ENCODE data around the gene DDX43.

Gene DDX43

DNA sequence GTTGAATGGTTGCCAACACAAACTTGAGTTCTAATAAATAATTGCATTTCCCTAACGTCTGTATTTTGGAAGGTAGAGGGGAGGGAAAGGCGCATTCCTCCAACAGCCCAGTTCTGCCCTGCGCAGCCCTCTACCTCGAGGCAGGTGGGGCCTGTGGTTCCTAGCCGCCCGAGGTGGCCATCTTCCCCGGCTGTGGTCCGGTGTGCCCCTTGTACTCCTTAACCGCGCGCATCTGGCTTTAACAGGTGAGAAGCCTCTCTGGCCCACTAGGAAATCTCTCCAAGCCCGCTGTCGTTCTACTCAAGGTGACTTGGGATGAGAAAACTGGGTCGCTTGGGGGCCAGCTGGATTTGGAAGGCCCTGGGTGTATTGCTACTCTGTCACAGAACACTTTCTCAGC lies 30.5 kb upstream of the DDX43 start:
- TF ChIP-seq ARNTL (CRISPR knock-in tag; IDR thresholded peaks at IDR 0.05; ENCODE audit: borderline replicate concordance, low read depth) (no peak), SNAI2 (CRISPR knock-in tag; IDR thresholded peaks at IDR 0.05) (no peak), OSR1 (CRISPR knock-in tag; IDR thresholded peaks at IDR 0.05) (no peak), PPARA (CRISPR knock-in tag; IDR thresholded peaks at IDR 0.05; ENCODE audit: borderline replicate concordance) (no peak), ZNF70 (CRISPR knock-in tag; IDR thresholded peaks at IDR 0.05) (no peak)
- TF ChIP-seq, protein P1, sequence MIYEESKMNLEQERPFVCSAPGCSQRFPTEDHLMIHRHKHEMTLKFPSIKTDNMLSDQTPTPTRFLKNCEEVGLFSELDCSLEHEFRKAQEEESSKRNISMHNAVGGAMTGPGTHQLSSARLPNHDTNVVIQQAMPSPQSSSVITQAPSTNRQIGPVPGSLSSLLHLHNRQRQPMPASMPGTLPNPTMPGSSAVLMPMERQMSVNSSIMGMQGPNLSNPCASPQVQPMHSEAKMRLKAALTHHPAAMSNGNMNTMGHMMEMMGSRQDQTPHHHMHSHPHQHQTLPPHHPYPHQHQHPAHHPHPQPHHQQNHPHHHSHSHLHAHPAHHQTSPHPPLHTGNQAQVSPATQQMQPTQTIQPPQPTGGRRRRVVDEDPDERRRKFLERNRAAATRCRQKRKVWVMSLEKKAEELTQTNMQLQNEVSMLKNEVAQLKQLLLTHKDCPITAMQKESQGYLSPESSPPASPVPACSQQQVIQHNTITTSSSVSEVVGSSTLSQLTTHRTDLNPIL (CRISPR knock-in tag; IDR thresholded peaks at IDR 0.05; ENCODE audit: low read depth): no peak
- no peak for ATAC-seq

DNA sequence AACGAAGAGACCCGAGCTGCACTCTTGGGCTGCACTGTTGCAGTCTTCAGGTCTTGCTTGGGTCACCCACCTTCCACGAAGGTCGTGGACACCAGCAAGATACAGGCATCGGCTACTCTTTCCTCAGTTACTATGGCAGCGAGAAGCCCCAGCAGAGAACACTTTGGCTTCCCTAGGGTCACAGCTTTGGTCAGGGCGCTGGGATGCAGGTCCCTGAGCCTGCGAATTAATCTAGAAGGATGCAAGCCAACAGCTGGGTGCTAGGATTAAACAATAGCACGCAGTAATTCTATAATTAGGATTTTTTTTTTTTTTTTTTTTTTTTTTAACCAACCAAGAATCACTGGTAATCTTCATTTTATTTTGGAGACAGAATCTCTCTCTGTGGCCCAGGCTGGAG lies 30.1 kb upstream of the DDX43 start:
- no peak for ATAC-seq
- TF ChIP-seq ZFP30 (CRISPR knock-in tag; IDR thresholded peaks at IDR 0.05): no peak
- TF ChIP-seq ZNF8 (CRISPR knock-in tag; IDR thresholded peaks at IDR 0.05): no peak
- TF ChIP-seq ISL1 (CRISPR knock-in tag; IDR thresholded peaks at IDR 0.05): no peak
- no peak for TF ChIP-seq ESRRG (CRISPR knock-in tag; IDR thresholded peaks at IDR 0.05)
- TF ChIP-seq, protein P2, sequence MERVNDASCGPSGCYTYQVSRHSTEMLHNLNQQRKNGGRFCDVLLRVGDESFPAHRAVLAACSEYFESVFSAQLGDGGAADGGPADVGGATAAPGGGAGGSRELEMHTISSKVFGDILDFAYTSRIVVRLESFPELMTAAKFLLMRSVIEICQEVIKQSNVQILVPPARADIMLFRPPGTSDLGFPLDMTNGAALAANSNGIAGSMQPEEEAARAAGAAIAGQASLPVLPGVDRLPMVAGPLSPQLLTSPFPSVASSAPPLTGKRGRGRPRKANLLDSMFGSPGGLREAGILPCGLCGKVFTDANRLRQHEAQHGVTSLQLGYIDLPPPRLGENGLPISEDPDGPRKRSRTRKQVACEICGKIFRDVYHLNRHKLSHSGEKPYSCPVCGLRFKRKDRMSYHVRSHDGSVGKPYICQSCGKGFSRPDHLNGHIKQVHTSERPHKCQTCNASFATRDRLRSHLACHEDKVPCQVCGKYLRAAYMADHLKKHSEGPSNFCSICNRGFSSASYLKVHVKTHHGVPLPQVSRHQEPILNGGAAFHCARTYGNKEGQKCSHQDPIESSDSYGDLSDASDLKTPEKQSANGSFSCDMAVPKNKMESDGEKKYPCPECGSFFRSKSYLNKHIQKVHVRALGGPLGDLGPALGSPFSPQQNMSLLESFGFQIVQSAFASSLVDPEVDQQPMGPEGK (CRISPR knock-in tag; IDR thresholded peaks at IDR 0.05; ENCODE audit: borderline replicate concordance): no peak
- TF ChIP-seq, protein P3, sequence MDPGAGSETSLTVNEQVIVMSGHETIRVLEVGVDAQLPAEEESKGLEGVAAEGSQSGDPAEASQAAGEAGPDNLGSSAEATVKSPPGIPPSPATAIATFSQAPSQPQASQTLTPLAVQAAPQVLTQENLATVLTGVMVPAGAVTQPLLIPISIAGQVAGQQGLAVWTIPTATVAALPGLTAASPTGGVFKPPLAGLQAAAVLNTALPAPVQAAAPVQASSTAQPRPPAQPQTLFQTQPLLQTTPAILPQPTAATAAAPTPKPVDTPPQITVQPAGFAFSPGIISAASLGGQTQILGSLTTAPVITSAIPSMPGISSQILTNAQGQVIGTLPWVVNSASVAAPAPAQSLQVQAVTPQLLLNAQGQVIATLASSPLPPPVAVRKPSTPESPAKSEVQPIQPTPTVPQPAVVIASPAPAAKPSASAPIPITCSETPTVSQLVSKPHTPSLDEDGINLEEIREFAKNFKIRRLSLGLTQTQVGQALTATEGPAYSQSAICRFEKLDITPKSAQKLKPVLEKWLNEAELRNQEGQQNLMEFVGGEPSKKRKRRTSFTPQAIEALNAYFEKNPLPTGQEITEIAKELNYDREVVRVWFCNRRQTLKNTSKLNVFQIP (CRISPR knock-in tag; IDR thresholded peaks at IDR 0.05; ENCODE audit: borderline replicate concordance, low read depth): no peak
- no peak for TF ChIP-seq ARNTL (CRISPR knock-in tag; IDR thresholded peaks at IDR 0.05; ENCODE audit: borderline replicate concordance, low read depth)

DNA sequence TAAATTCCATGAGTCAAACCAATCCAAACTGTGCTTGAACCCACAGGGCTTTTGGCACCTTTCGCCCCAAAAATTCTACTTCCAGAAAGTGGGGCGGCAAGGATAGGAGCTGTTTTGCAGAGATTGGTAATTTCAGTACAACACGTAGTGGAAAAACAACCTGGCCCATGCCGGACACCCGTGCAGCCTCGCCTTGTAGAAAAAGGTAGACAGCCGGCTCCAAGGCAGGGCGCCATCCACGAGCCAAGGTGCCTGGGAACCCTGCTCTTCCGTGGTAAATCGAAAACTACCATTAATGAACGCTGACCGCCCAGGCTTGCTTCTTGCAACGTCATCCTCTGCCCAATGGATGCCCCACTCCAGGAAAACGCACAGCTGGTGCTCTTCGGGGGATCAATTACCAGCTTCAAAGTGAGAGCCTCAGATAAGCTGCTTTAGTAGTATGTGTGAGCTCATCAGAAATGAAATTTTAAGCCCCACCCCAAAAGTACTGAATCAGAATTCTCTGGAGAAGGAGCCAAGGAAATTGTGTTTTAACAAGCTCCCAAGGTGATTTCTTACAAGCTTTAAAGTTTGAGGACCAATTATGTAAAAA lies 26.8 kb upstream of the DDX43 start:
- no peak for ATAC-seq
- no peak for TF ChIP-seq SNAI2 (CRISPR knock-in tag; IDR thresholded peaks at IDR 0.05)
- no peak for TF ChIP-seq GLIS3 (CRISPR knock-in tag; IDR thresholded peaks at IDR 0.05)
- no peak for TF ChIP-seq TCF4 (CRISPR knock-in tag; IDR thresholded peaks at IDR 0.05; ENCODE audit: borderline replicate concordance)
- TF ChIP-seq, protein P2 (CRISPR knock-in tag; IDR thresholded peaks at IDR 0.05; ENCODE audit: borderline replicate concordance): no peak
- no peak for TF ChIP-seq CSDC2 (CRISPR knock-in tag; IDR thresholded peaks at IDR 0.05)
- TF ChIP-seq PPARA (CRISPR knock-in tag; IDR thresholded peaks at IDR 0.05; ENCODE audit: borderline replicate concordance): no peak
- TF ChIP-seq ZC3H10 (CRISPR knock-in tag; IDR thresholded peaks at IDR 0.05): no peak
- TF ChIP-seq ZNF565 (CRISPR knock-in tag; conservative IDR thresholded peaks at IDR 0.05; ENCODE audit: low read depth): no peak
- TF ChIP-seq ZNF8 (CRISPR knock-in tag; IDR thresholded peaks at IDR 0.05): no peak
- TF ChIP-seq ZNF70 (CRISPR knock-in tag; IDR thresholded peaks at IDR 0.05): no peak
- TF ChIP-seq, protein P3 (CRISPR knock-in tag; IDR thresholded peaks at IDR 0.05; ENCODE audit: borderline replicate concordance, low read depth): no peak
- TF ChIP-seq, protein P4, sequence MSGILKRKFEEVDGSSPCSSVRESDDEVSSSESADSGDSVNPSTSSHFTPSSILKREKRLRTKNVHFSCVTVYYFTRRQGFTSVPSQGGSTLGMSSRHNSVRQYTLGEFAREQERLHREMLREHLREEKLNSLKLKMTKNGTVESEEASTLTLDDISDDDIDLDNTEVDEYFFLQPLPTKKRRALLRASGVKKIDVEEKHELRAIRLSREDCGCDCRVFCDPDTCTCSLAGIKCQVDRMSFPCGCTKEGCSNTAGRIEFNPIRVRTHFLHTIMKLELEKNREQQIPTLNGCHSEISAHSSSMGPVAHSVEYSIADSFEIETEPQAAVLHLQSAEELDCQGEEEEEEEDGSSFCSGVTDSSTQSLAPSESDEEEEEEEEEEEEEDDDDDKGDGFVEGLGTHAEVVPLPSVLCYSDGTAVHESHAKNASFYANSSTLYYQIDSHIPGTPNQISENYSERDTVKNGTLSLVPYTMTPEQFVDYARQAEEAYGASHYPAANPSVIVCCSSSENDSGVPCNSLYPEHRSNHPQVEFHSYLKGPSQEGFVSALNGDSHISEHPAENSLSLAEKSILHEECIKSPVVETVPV (CRISPR knock-in tag; IDR thresholded peaks at IDR 0.05): no peak
- TF ChIP-seq ESRRG (CRISPR knock-in tag; IDR thresholded peaks at IDR 0.05): no peak
- TF ChIP-seq ISL1 (CRISPR knock-in tag; IDR thresholded peaks at IDR 0.05): no peak
- TF ChIP-seq, protein P5, sequence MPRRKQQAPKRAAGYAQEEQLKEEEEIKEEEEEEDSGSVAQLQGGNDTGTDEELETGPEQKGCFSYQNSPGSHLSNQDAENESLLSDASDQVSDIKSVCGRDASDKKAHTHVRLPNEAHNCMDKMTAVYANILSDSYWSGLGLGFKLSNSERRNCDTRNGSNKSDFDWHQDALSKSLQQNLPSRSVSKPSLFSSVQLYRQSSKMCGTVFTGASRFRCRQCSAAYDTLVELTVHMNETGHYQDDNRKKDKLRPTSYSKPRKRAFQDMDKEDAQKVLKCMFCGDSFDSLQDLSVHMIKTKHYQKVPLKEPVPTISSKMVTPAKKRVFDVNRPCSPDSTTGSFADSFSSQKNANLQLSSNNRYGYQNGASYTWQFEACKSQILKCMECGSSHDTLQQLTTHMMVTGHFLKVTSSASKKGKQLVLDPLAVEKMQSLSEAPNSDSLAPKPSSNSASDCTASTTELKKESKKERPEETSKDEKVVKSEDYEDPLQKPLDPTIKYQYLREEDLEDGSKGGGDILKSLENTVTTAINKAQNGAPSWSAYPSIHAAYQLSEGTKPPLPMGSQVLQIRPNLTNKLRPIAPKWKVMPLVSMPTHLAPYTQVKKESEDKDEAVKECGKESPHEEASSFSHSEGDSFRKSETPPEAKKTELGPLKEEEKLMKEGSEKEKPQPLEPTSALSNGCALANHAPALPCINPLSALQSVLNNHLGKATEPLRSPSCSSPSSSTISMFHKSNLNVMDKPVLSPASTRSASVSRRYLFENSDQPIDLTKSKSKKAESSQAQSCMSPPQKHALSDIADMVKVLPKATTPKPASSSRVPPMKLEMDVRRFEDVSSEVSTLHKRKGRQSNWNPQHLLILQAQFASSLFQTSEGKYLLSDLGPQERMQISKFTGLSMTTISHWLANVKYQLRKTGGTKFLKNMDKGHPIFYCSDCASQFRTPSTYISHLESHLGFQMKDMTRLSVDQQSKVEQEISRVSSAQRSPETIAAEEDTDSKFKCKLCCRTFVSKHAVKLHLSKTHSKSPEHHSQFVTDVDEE (CRISPR knock-in tag; IDR thresholded peaks at IDR 0.05): no peak
